ENCODE results near the gene R3HDM2.

R3HDM2 gene

GRCh38 chr12:57325395-57325794 is 105.4 kb downstream of the R3HDM2 start:
- Histone ChIP-seq H3K79me2 (ENCODE audit: insufficient read depth, low read length) (no peaks in the 10 kb centered on the region), H2AFZ (ENCODE audit: low read length) (no peak overlapping the region), H3K9ac (ENCODE audit: low read depth, low read length, poor library complexity, severe bottlenecking) (no peak overlapping the region), H3K9me3 (ENCODE audit: insufficient read depth, low read depth, low read length) (no peaks in the 10 kb centered on the region), H3K4me2 (ENCODE audit: low read depth, low read length, poor library complexity, severe bottlenecking) (no peak overlapping the region), H3K4me3 (ENCODE audit: low read length, poor library complexity, severe bottlenecking) (no peak overlapping the region), H3K36me3 (ENCODE audit: insufficient read depth, low read length) (no peaks in the 10 kb centered on the region), H3K9me2 (replicated peaks; ENCODE audit: low read depth, low read length) (no peaks in the 10 kb centered on the region), H4K20me1 (ENCODE audit: insufficient read depth, low read length, poor library complexity, severe bottlenecking) (no peaks in the 10 kb centered on the region), H3K27me3 (ENCODE audit: insufficient read depth, low read length, poor library complexity, severe bottlenecking) (no peaks in the 10 kb centered on the region), H3K4me1 (ENCODE audit: insufficient read depth, low read length, poor library complexity, severe bottlenecking) (peaks cover 7% of the 10 kb centered on the region), H3F3A (ENCODE audit: low read depth) (no peaks in the 10 kb centered on the region)
- TF ChIP-seq EZH2phosphoT487 (IDR thresholded peaks at IDR 0.05; ENCODE audit: borderline replicate concordance) (no peak), CTCF (conservative IDR thresholded peaks at IDR 0.05; ENCODE audit: low read length) (no peak)

- Histone ChIP-seq H3K9me3 (ENCODE audit: insufficient read depth, low read depth, low read length) (no peaks in the 10 kb centered on the region), H3K36me3 (ENCODE audit: insufficient read depth, low read length) (no peaks in the 10 kb centered on the region), H3K9ac (ENCODE audit: low read depth, low read length, poor library complexity, severe bottlenecking) (no peak overlapping the region), H3F3A (ENCODE audit: low read depth) (no peaks in the 10 kb centered on the region), H3K9me2 (replicated peaks; ENCODE audit: low read depth, low read length) (no peaks in the 10 kb centered on the region), H3K4me2 (ENCODE audit: low read depth, low read length, poor library complexity, severe bottlenecking) (no peak overlapping the region), H3K4me1 (ENCODE audit: insufficient read depth, low read length, poor library complexity, severe bottlenecking) (peaks cover 7% of the 10 kb centered on the region), H4K20me1 (ENCODE audit: insufficient read depth, low read length, poor library complexity, severe bottlenecking) (no peaks in the 10 kb centered on the region), H3K79me2 (ENCODE audit: insufficient read depth, low read length) (no peaks in the 10 kb centered on the region), H2AFZ (ENCODE audit: low read length) (no peak overlapping the region), H3K4me3 (ENCODE audit: low read length, poor library complexity, severe bottlenecking) (no peak overlapping the region), H3K27me3 (ENCODE audit: insufficient read depth, low read length, poor library complexity, severe bottlenecking) (no peaks in the 10 kb centered on the region)
- TF ChIP-seq CTCF (conservative IDR thresholded peaks at IDR 0.05; ENCODE audit: low read length): no peak
- TF ChIP-seq EZH2phosphoT487 (IDR thresholded peaks at IDR 0.05; ENCODE audit: borderline replicate concordance): no peak
Observed at GRCh38 chr12:57323416-57323815, 107.4 kb downstream of the R3HDM2 start.

GRCh38 chr12:57320639-57321038 is 110.2 kb downstream of the R3HDM2 start:
- Histone ChIP-seq H3K4me3 (ENCODE audit: low read length, poor library complexity, severe bottlenecking) (no peak overlapping the region), H3K9ac (ENCODE audit: low read depth, low read length, poor library complexity, severe bottlenecking) (no peak overlapping the region), H3K4me2 (ENCODE audit: low read depth, low read length, poor library complexity, severe bottlenecking) (no peak overlapping the region), H3K4me1 (ENCODE audit: insufficient read depth, low read length, poor library complexity, severe bottlenecking) (peaks cover 7% of the 10 kb centered on the region), H3K9me2 (replicated peaks; ENCODE audit: low read depth, low read length) (no peaks in the 10 kb centered on the region), H3K36me3 (ENCODE audit: insufficient read depth, low read length) (no peaks in the 10 kb centered on the region), H4K20me1 (ENCODE audit: insufficient read depth, low read length, poor library complexity, severe bottlenecking) (no peaks in the 10 kb centered on the region), H3K79me2 (ENCODE audit: insufficient read depth, low read length) (no peaks in the 10 kb centered on the region), H2AFZ (ENCODE audit: low read length) (no peak overlapping the region), H3K27me3 (ENCODE audit: insufficient read depth, low read length, poor library complexity, severe bottlenecking) (no peaks in the 10 kb centered on the region), H3F3A (ENCODE audit: low read depth) (no peaks in the 10 kb centered on the region), H3K9me3 (ENCODE audit: insufficient read depth, low read depth, low read length) (no peaks in the 10 kb centered on the region)
- TF ChIP-seq EZH2phosphoT487 (IDR thresholded peaks at IDR 0.05; ENCODE audit: borderline replicate concordance) (no peak), CTCF (conservative IDR thresholded peaks at IDR 0.05; ENCODE audit: low read length) (no peak)
